K562 (cell line): ENCODE results near the gene CENPN. TPM values are rescaled to one million over a fixed set of nuclear protein-coding genes. Genes with fewer than 3 reads are reported as not detected.

ENCODE experiments used
- ATAC-seq: fragments of 200-7000 bp; cut with Tn5 transposase; 3 replicates; pipeline ENCODE4 v1.9.1; 2020; ENCODE audit warnings: moderate library complexity
- BruUV-seq: library from RNA; stranded (reverse); fragments of 400-500 nt; replicated peaks from 2 replicates; lab custom pipeline; 2021; lab: Mats Ljungman, UMichigan
- CTCF ChIA-PET: fragments of 300-600 bp; formaldehyde crosslinking; extraction: SDS; loops from one replicate; lab custom pipeline; 2021; ENCODE audit warnings: low intra/inter-chr PET ratio; lab: Yijun Ruan, JAX
- POLR2A ChIA-PET: fragments of 300-600, 350-650 bp; sonication (Branson Sonifier 250); formaldehyde crosslinking; extraction: SDS; loops from one replicate; lab custom pipeline; 2021; ENCODE audit warnings: antibody characterized with exemption, inconsistent platforms; lab: Yijun Ruan, JAX
- DNase-seq, 4 experiments: peaks; one replicate each; pipeline versions ENCODE4 v3.0.0 to v3.0.0-alpha.2; 2011 to 2018; ENCODE audit warnings: low spot score in 3 of 4, mixed read lengths in 3 of 4; ENCODE audit errors: extremely low read depth in 1 of 4
- FAIRE-seq: peaks from 2 replicates; lab custom pipeline; 2011; peaks lifted over from hg19 to GRCh38; lab: Jason Lieb, UNC
- H2AFZ ChIP-seq: 2 replicates; pipeline ENCODE4 v1.6.0; 2011; ENCODE audit warnings: low read depth, low read length, control low read depth, inconsistent platforms
- H3K27ac ChIP-seq: fragments of 200-600 bp; 3 replicates; pipeline ENCODE4 v1.8.0; 2011; ENCODE audit warnings: low read depth, mild to moderate bottlenecking, control low read depth, inconsistent platforms, low read length, moderate library complexity, mixed read lengths; ENCODE audit errors: extremely low read depth
- H3K27me3 ChIP-seq, 2 experiments: fragments of 300-600 bp in 1 of 2; 2 replicates in 1 of 2; 3 replicates in 1 of 2; pipeline versions ENCODE4 v1.6.0 to v1.8.0; 2011; ENCODE audit warnings: inconsistent platforms in 2 of 2, low read length in 2 of 2, mild to moderate bottlenecking in 1 of 2, mixed read lengths in 1 of 2, moderate library complexity in 1 of 2; ENCODE audit not compliant: control insufficient read depth in 2 of 2, insufficient read depth in 2 of 2
- H3K36me3 ChIP-seq: fragments of 300-600 bp; 3 replicates; pipeline ENCODE4 v1.8.0; 2011; ENCODE audit warnings: mild to moderate bottlenecking, low read length, inconsistent platforms; ENCODE audit not compliant: control insufficient read depth, insufficient read depth
- H3K4me1 ChIP-seq, 2 experiments: fragments of 200-600 bp in 1 of 2; replicated peaks in 1 of 2; 2 replicates in 1 of 2; 3 replicates in 1 of 2; pipeline versions ENCODE4 v1.5.1 to v1.8.0; 2011; ENCODE audit warnings: inconsistent platforms in 2 of 2, low read length in 2 of 2, mild to moderate bottlenecking in 1 of 2, mixed read lengths in 1 of 2, moderate library complexity in 1 of 2; ENCODE audit not compliant: control insufficient read depth in 2 of 2, insufficient read depth in 2 of 2
- H3K4me2 ChIP-seq: 2 replicates; pipeline ENCODE4 v1.6.1; 2011; ENCODE audit warnings: low read length, control low read depth, inconsistent platforms, mixed read lengths; ENCODE audit not compliant: insufficient read depth
- H3K4me3 ChIP-seq: fragments of 200-600 bp; sonication (generic), shearing (Covaris generic); 2 replicates; pipeline ENCODE4 v1.5.1; 2016; ENCODE audit warnings: control low read depth, inconsistent platforms
- H3K79me2 ChIP-seq: fragments of 200-600 bp; 3 replicates; pipeline ENCODE4 v1.8.0; 2011; ENCODE audit warnings: low read length, inconsistent platforms; ENCODE audit not compliant: control insufficient read depth, insufficient read depth
- H3K9ac ChIP-seq, 2 experiments: 2 replicates each; pipeline versions ENCODE4 v1.6.0 to v1.6.1; 2011; ENCODE audit warnings: low read depth in 2 of 2, low read length in 2 of 2, control low read depth in 1 of 2, inconsistent platforms in 1 of 2, mild to moderate bottlenecking in 1 of 2, mixed read lengths in 1 of 2; ENCODE audit not compliant: insufficient read depth in 1 of 2
- H3K9me1 ChIP-seq: one replicate; pipeline ENCODE4 v1.6.0; 2011; ENCODE audit warnings: inconsistent platforms, mild to moderate bottlenecking, low read length, moderate library complexity; ENCODE audit not compliant: control insufficient read depth, insufficient read depth
- H3K9me3 ChIP-seq: replicated peaks from 2 replicates; pipeline ENCODE4 v1.5.1; 2011; ENCODE audit warnings: low read depth, low read length, inconsistent platforms; ENCODE audit not compliant: control insufficient read depth, insufficient read depth
- H4K20me1 ChIP-seq: replicated peaks from 2 replicates; pipeline ENCODE4 v1.6.1; 2011; ENCODE audit warnings: low read length, inconsistent platforms, mixed read lengths; ENCODE audit not compliant: control insufficient read depth, insufficient read depth
- CEBPG ChIP-seq, 3 experiments: fragments of 200-800 bp in 1 of 3; sonication (Bioruptor generic) in 1 of 3; sonication (generic) in 1 of 3; formaldehyde crosslinking in 1 of 3; IDR thresholded peaks in 2 of 3; conservative IDR thresholded peaks in 1 of 3; 2 replicates each; pipeline versions ENCODE4 v1.6.1 to v1.8.0; 2016 to 2022; ENCODE audit warnings: missing compliant biosample characterization in 2 of 3, missing genetic modification characterization in 2 of 3, mild to moderate bottlenecking in 1 of 3, missing genetic modification reagents in 1 of 3
- ESRRA ChIP-seq: fragments of 450-650 bp; IDR thresholded peaks from 2 replicates; pipeline ENCODE4 v1.6.1; 2014; ENCODE audit warnings: low read depth, mild to moderate bottlenecking, moderate library complexity, borderline replicate concordance
- FOXA1 ChIP-seq: fragments of 450-650 bp; IDR thresholded peaks from 2 replicates; pipeline ENCODE4 v1.6.1; 2016; ENCODE audit warnings: mild to moderate bottlenecking, borderline replicate concordance
- HES1 ChIP-seq: fragments of 450-650 bp; IDR thresholded peaks from 2 replicates; pipeline ENCODE4 v1.6.1; 2016; ENCODE audit warnings: low read depth, mild to moderate bottlenecking, moderate library complexity
- HSF4 ChIP-seq: fragments of 250-450 bp; sonication (Bioruptor Pico); IDR thresholded peaks from 2 replicates; pipeline ENCODE4 v2.1.2; 2022; ENCODE audit warnings: mild to moderate bottlenecking, moderate library complexity, borderline replicate concordance
- NFIC ChIP-seq: fragments of 450-650 bp; IDR thresholded peaks from 2 replicates; pipeline ENCODE4 v1.6.1; 2017; ENCODE audit warnings: mild to moderate bottlenecking, inconsistent platforms
- SIX5 ChIP-seq, 2 experiments: IDR thresholded peaks; 2 replicates each; pipeline ENCODE4 v1.6.1; 2011; ENCODE audit warnings: low read length in 2 of 2, borderline replicate concordance in 1 of 2, low read depth in 1 of 2, mild to moderate bottlenecking in 1 of 2, moderate library complexity in 1 of 2; ENCODE audit not compliant: insufficient read depth in 1 of 2
- ZNF551 ChIP-seq: fragments of 250-450 bp; sonication (Bioruptor Pico); IDR thresholded peaks from 2 replicates; pipeline ENCODE4 v1.5.0; 2021; ENCODE audit warnings: mild to moderate bottlenecking, moderate library complexity
- ZNF668 ChIP-seq: fragments of 250-450 bp; sonication (Bioruptor Pico); IDR thresholded peaks from 2 replicates; pipeline ENCODE4 v1.8.0; 2022; ENCODE audit warnings: mild to moderate bottlenecking, inconsistent platforms
- WGBS: fragments of 100-300 bp; shearing (Covaris generic); methylation state at CpG from one replicate; pipeline ENCODE4 v1.1.6; 2016; ENCODE audit warnings: low coverage, mixed read lengths; ENCODE audit not compliant: insufficient coverage; ENCODE audit errors: missing lambda C conversion rate; 5-methylcytosine and 5-hydroxymethylcytosine counted together
- in situ Hi-C: fragments of 300-500 bp; cut with MboI; formaldehyde crosslinking; loops from 4 replicates; pipeline ENCODE4 v1.15.0; 2018; ENCODE audit warnings: inconsistent platforms, mixed read lengths
- intact Hi-C: fragments of 100-400 bp; cut with micrococcal nuclease; formaldehyde crosslinking; loops from 2 replicates; pipeline ENCODE4 v1.14.2; 2022
- polyA plus RNA-seq, 8 experiments: library from polyadenylated mRNA; depleted of rRNA in 4 of 8; stranded (reverse) in 5 of 8; unstranded in 3 of 8; fragments of >200 nt; fragmentation: Nextera tagmentation in 2 of 8; fragmentation: Illumina TruSeq in 1 of 8; extraction: Ambion mirVana in 2 of 8; extraction: Trizol in 1 of 8; gene quantifications; 2 replicates each; pipeline versions ENCODE4 v1.2.1 to v1.2.3, GENCODE V29; 2011 to 2014; ENCODE audit warnings: inconsistent platforms in 1 of 8, missing spikeins in 1 of 8
- total RNA-seq, 7 experiments: library from RNA; depleted of rRNA in 6 of 7; stranded (reverse); fragments of >200 nt in 6 of 7; fragmentation: Illumina TruSeq in 2 of 7; extraction: Trizol in 2 of 7; gene quantifications; 2 replicates each; pipeline versions ENCODE4 v1.2.1 to v1.2.3, GENCODE V29; 2011 to 2021; ENCODE audit warnings: low replicate concordance in 1 of 7

The CENPN gene
- total and polyA plus RNA-seq, 9 of the 15 experiments (the other 6 are each of a cell fraction or from before 2014, with no cell fraction given): 92.3 to 384 (median 140) TPM

GRCh38 chr16:81001330-81001729 lies 5.7 kb upstream of the CENPN start:
- CTCF ChIA-PET: no interaction called here
- intact Hi-C loops: no loop called here
- FAIRE-seq (no peak), ATAC-seq (no peak), DNase-seq (no peak)
- H2AFZ ChIP-seq: no peak overlapping the region
- peaks cover 19% of the 10 kb centered on the region; the same call in 2 of the 3 replicates for H3K36me3 ChIP-seq
- H3K9ac ChIP-seq: no peak overlapping the region
- POLR2A ChIA-PET: interaction anchor here (0.7 to 1.6 kb wide), 3 partner anchors 11 to 225 kb away, joined by 4 to 5 read pairs (median 5); no protein-coding TSS in a partner anchor
- peaks cover 22% of the 10 kb centered on the region for H4K20me1 ChIP-seq
- H3K4me2 ChIP-seq: no peak overlapping the region
- peaks cover 4% of the 10 kb centered on the region for H3K9me1 ChIP-seq
- in situ Hi-C loops: loop anchor here (25.0 kb wide), 1 partner anchor 736 kb away; no protein-coding TSS in a partner anchor
- no peak overlapping the region for H3K4me3 ChIP-seq
- WGBS: 78% methylated on average over 5 of the region's 5 CpGs
- H3K9me3 ChIP-seq: no peaks in the 10 kb centered on the region
- TF ChIP-seq HSF4 (CRISPR knock-in tag): no peak
- no peak for TF ChIP-seq CEBPG (CRISPR knock-in tag; IDR thresholded peaks at IDR 0.05)
- TF ChIP-seq CEBPG (tag; conservative IDR thresholded peaks at IDR 0.05 in 1 of 2, IDR thresholded peaks at IDR 0.05 in 1 of 2): peak in 1 of 2 experiments; percentile 37; a peak in 1 of 4 replicates
- TF ChIP-seq ESRRA: no peak
- TF ChIP-seq, all 486 proteins: peak for 1
- H3K27me3 ChIP-seq: no peaks in the 10 kb centered on the region
- H3K79me2 ChIP-seq: peaks cover 99% of the 10 kb centered on the region
- H3K27ac ChIP-seq: no peak overlapping the region
- H3K4me1 ChIP-seq: peaks cover 13 to 19% of the 10 kb centered on the region in 2 experiments; a peak in 4 of 5 replicates
- no TSS peak for BruUV-seq

GRCh38 chr16:81003064-81003463 lies 4.0 kb upstream of the CENPN start:
- intact Hi-C loops (no loop called here), in situ Hi-C loops (loop anchor here (25.0 kb wide), 1 partner anchor 734 kb away; no protein-coding TSS in a partner anchor)
- peaks cover 22% of the 10 kb centered on the region for H4K20me1 ChIP-seq
- H3K27me3 ChIP-seq: no peaks in the 10 kb centered on the region
- H3K27ac ChIP-seq: no peak overlapping the region
- H3K79me2 ChIP-seq: peaks cover 93% of the 10 kb centered on the region
- no peak for FAIRE-seq
- no peaks in the 10 kb centered on the region for H3K9me3 ChIP-seq
- peaks cover 9% of the 10 kb centered on the region; the same call in 2 of the 3 replicates for H3K36me3 ChIP-seq
- no peak overlapping the region for H3K4me3 ChIP-seq
- ChIA-PET CTCF (no interaction called here), POLR2A (interaction anchor here (1.1 to 2.0 kb wide), 5 partner anchors 9 to 34 kb away, joined by 3 to 8 read pairs (median 3); partner anchors contain the start of gene ATMIN)
- H3K9me1 ChIP-seq: peaks cover 4% of the 10 kb centered on the region
- H3K4me1 ChIP-seq: peaks cover 14 to 22% of the 10 kb centered on the region in 2 experiments; a peak in 4 of 5 replicates
- no peak for ATAC-seq
- BruUV-seq: no TSS peak
- H2AFZ ChIP-seq: no peak overlapping the region
- 63% methylated on average over 4 of the region's 4 CpGs for WGBS
- no peak overlapping the region; a peak in 1 of 4 replicates for H3K9ac ChIP-seq
- no peak for DNase-seq
- no peak overlapping the region for H3K4me2 ChIP-seq
- TF ChIP-seq FOXA1 (no peak), NFIC (peak; percentile 17; the same call in 1 of the 2 replicates), SIX5 (IDR thresholded peaks at IDR 0.05; ENCODE audit: borderline replicate concordance in 1 of 2, insufficient read depth in 1 of 2, low read depth in 1 of 2, low read length in 2 of 2) (no peak), HES1 (no peak), ZNF668 (no peak), ZNF551 (CRISPR knock-in tag) (no peak)
